H1 (cell line): ENCODE data around the gene KRTAP10-4. TPM values are rescaled to one million over a fixed set of nuclear protein-coding genes. Genes with fewer than 3 reads are reported as not detected.
A peak's percentile ranks its signal among the peaks of the same experiment; 100 is the strongest.

ENCODE experiments used
- CTCF ChIA-PET: fragments of 300-600 bp; sonication (Branson Sonifier 250); formaldehyde crosslinking; loops from one replicate; lab custom pipeline; 2021; ENCODE audit not compliant: partially characterized antibody; lab: Charles Lee
- POLR2A ChIA-PET: fragments of 300-600 bp; sonication (Branson Sonifier 250); formaldehyde crosslinking; loops from one replicate; lab custom pipeline; 2021; ENCODE audit warnings: inconsistent platforms; ENCODE audit not compliant: partially characterized antibody; lab: Charles Lee
- DNase-seq, 2 experiments: peaks; one replicate each; pipeline versions ENCODE4 v3.0.0 to v3.0.0-alpha.2; 2010 to 2022; ENCODE audit warnings: low spot score in 2 of 2, low read depth in 1 of 2, mixed read lengths in 1 of 2
- FAIRE-seq: peaks from 2 replicates; lab custom pipeline; 2011; peaks lifted over from hg19 to GRCh38; lab: Jason Lieb, UNC
- H2AFZ ChIP-seq: 2 replicates; pipeline ENCODE4 v1.8.1; 2012; ENCODE audit warnings: low read length, inconsistent platforms
- H2AK5ac ChIP-seq: 2 replicates; pipeline ENCODE4 v1.6.1; 2013; ENCODE audit warnings: low read depth, low read length
- H2BK120ac ChIP-seq: replicated peaks from 2 replicates; pipeline ENCODE3; 2013; ENCODE audit warnings: low read depth, low read length, inconsistent platforms
- H2BK12ac ChIP-seq: 2 replicates; pipeline ENCODE4 v1.6.1; 2013; ENCODE audit warnings: low read depth, low read length
- H2BK15ac ChIP-seq: 2 replicates; pipeline ENCODE4 v1.6.1; 2013; ENCODE audit warnings: low read length
- H2BK20ac ChIP-seq: 2 replicates; pipeline ENCODE4 v1.6.1; 2013; ENCODE audit warnings: low read length
- H2BK5ac ChIP-seq: 2 replicates; pipeline ENCODE4 v1.6.1; 2013; ENCODE audit warnings: low read depth, low read length
- H3K14ac ChIP-seq: 2 replicates; pipeline ENCODE4 v1.6.1; 2013; ENCODE audit warnings: inconsistent platforms; ENCODE audit not compliant: insufficient read length
- H3K18ac ChIP-seq: 2 replicates; pipeline ENCODE4 v1.6.1; 2013; ENCODE audit warnings: low read length; ENCODE audit errors: extremely low read depth
- H3K23ac ChIP-seq: 2 replicates; pipeline ENCODE4 v1.6.1; 2013; ENCODE audit warnings: inconsistent platforms; ENCODE audit not compliant: insufficient read length
- H3K23me2 ChIP-seq: 2 replicates; pipeline ENCODE4 v1.6.1; 2013; ENCODE audit warnings: low read depth, low read length
- H3K27ac ChIP-seq: 2 replicates; pipeline ENCODE4 v1.6.1; 2011; ENCODE audit warnings: low read depth, low read length, inconsistent platforms
- H3K27me3 ChIP-seq, 4 experiments: replicated peaks in 1 of 4; 1 replicate in 1 of 4; 2 replicates in 3 of 4; pipeline versions ENCODE4 v1.6.1 to v1.8.1; 2011 to 2013; ENCODE audit warnings: low read length in 3 of 4, mild to moderate bottlenecking in 3 of 4, inconsistent platforms in 2 of 4, mixed read lengths in 2 of 4, moderate library complexity in 1 of 4; ENCODE audit not compliant: control insufficient read depth in 3 of 4, insufficient read depth in 3 of 4; ENCODE audit errors: extremely low read depth in 1 of 4
- H3K36me3 ChIP-seq, 4 experiments: 2 replicates each; pipeline versions ENCODE4 v1.6.1 to v1.8.1; 2011 to 2013; ENCODE audit warnings: mild to moderate bottlenecking in 4 of 4, low read length in 3 of 4, moderate library complexity in 2 of 4, control low read depth in 1 of 4, inconsistent platforms in 1 of 4; ENCODE audit not compliant: insufficient read depth in 4 of 4, control insufficient read depth in 2 of 4
- H3K4ac ChIP-seq: replicated peaks from 2 replicates; pipeline ENCODE3; 2013; ENCODE audit warnings: low read length, low read depth, mixed read lengths, inconsistent platforms; ENCODE audit not compliant: insufficient read length
- H3K4me1 ChIP-seq, 4 experiments: replicated peaks in 1 of 4; 1 replicate in 1 of 4; 2 replicates in 3 of 4; pipeline versions ENCODE4 v1.6.1 to v1.8.1; 2011 to 2013; ENCODE audit warnings: low read length in 3 of 4, inconsistent platforms in 2 of 4, mixed read lengths in 1 of 4; ENCODE audit not compliant: insufficient read depth in 4 of 4, control insufficient read depth in 3 of 4
- H3K4me2 ChIP-seq, 2 experiments: 2 replicates each; pipeline versions ENCODE4 v1.6.1 to v1.8.1; 2011 to 2013; ENCODE audit warnings: low read depth in 2 of 2, low read length in 2 of 2, control low read depth in 1 of 2, inconsistent platforms in 1 of 2, mild to moderate bottlenecking in 1 of 2; ENCODE audit not compliant: insufficient read depth in 1 of 2
- H3K4me3 ChIP-seq, 4 experiments: fragments of 200-600, 300-600 bp in 1 of 4; sonication (generic), shearing (Covaris generic), sonication (Bioruptor Twin) in 1 of 4; 2 replicates each; pipeline versions ENCODE4 v1.5.1 to v1.8.1; 2011 to 2016; ENCODE audit warnings: low read length in 4 of 4, low read depth in 3 of 4, control low read depth in 2 of 4, inconsistent platforms in 2 of 4, mild to moderate bottlenecking in 2 of 4, mixed read lengths in 1 of 4, moderate library complexity in 1 of 4; ENCODE audit not compliant: insufficient read depth in 2 of 4; ENCODE audit errors: extremely low read depth in 1 of 4
- H3K56ac ChIP-seq: replicated peaks from 2 replicates; pipeline ENCODE3; 2013; ENCODE audit warnings: low read depth, mild to moderate bottlenecking, mixed read lengths, low read length, inconsistent platforms; ENCODE audit not compliant: insufficient read length
- H3K79me1 ChIP-seq: 2 replicates; pipeline ENCODE4 v1.6.1; 2013; ENCODE audit warnings: low read depth, low read length, control low read depth
- H3K79me2 ChIP-seq, 2 experiments: 2 replicates each; pipeline versions ENCODE4 v1.6.1 to v1.8.1; 2012 to 2013; ENCODE audit warnings: low read length in 2 of 2, mild to moderate bottlenecking in 2 of 2, inconsistent platforms in 1 of 2; ENCODE audit not compliant: insufficient read depth in 2 of 2, control insufficient read depth in 1 of 2
- H3K9ac ChIP-seq, 4 experiments: replicated peaks in 1 of 4; 1 replicate in 1 of 4; 2 replicates in 3 of 4; pipeline versions ENCODE4 v1.6.1 to v1.8.1; 2011 to 2013; ENCODE audit warnings: low read depth in 3 of 4, low read length in 3 of 4, control low read depth in 2 of 4, mild to moderate bottlenecking in 2 of 4, moderate library complexity in 2 of 4, inconsistent platforms in 1 of 4; ENCODE audit errors: extremely low read depth in 1 of 4
- H3K9me3 ChIP-seq, 2 experiments: 2 replicates each; pipeline versions ENCODE4 v1.6.1 to v1.8.1; 2012 to 2013; ENCODE audit warnings: mild to moderate bottlenecking in 2 of 2, moderate library complexity in 2 of 2, control low read depth in 1 of 2, inconsistent platforms in 1 of 2, low read depth in 1 of 2, low read length in 1 of 2, mixed read lengths in 1 of 2; ENCODE audit not compliant: insufficient read depth in 2 of 2
- H4K20me1 ChIP-seq, 2 experiments: replicated peaks in 1 of 2; 2 replicates each; pipeline versions ENCODE3 to v1.8.1; 2011 to 2013; ENCODE audit warnings: inconsistent platforms in 2 of 2, low read length in 2 of 2, mild to moderate bottlenecking in 1 of 2; ENCODE audit not compliant: insufficient read depth in 2 of 2, control insufficient read depth in 1 of 2
- H4K5ac ChIP-seq: 2 replicates; pipeline ENCODE4 v1.6.1; 2013; ENCODE audit warnings: low read length, low read depth, mixed read lengths, inconsistent platforms; ENCODE audit not compliant: insufficient read length
- H4K8ac ChIP-seq: 2 replicates; pipeline ENCODE4 v1.8.0; 2013; ENCODE audit warnings: mild to moderate bottlenecking, moderate library complexity, low read length, inconsistent platforms; ENCODE audit not compliant: insufficient read depth; ENCODE audit errors: extremely low read depth
- H4K91ac ChIP-seq: replicated peaks from 2 replicates; pipeline ENCODE3; 2013; ENCODE audit warnings: low read length, mixed read lengths, inconsistent platforms; ENCODE audit not compliant: insufficient read length
- CBX8 ChIP-seq: fragments of 300-800, 300-1000 bp; sonication (generic); IDR thresholded peaks from 2 replicates; pipeline ENCODE4 v1.7.1; 2016; ENCODE audit warnings: low read depth, low read length, borderline replicate concordance
- CHD2 ChIP-seq: IDR thresholded peaks from 2 replicates; pipeline ENCODE4 v1.6.1; 2012; ENCODE audit warnings: low read length, improper control_type of control experiment
- EZH2 ChIP-seq: fragments of 200-600 bp; sonication (generic); IDR thresholded peaks from 2 replicates; pipeline ENCODE4 v1.7.1; 2012; ENCODE audit warnings: low read depth, mild to moderate bottlenecking, moderate library complexity, low read length, inconsistent platforms; ENCODE audit not compliant: severe bottlenecking
- FOSL1 ChIP-seq: IDR thresholded peaks from 2 replicates; pipeline ENCODE4 v1.6.1; 2011; ENCODE audit warnings: mild to moderate bottlenecking, low read depth, low read length, moderate library complexity; ENCODE audit not compliant: insufficient read depth
- GTF2F1 ChIP-seq: IDR thresholded peaks from 2 replicates; pipeline ENCODE4 v1.6.1; 2012; ENCODE audit warnings: low read depth, low read length, improper control_type of control experiment, borderline replicate concordance
- JUN ChIP-seq: IDR thresholded peaks from 2 replicates; pipeline ENCODE4 v1.6.1; 2011; ENCODE audit warnings: low read depth, mild to moderate bottlenecking, improper control_type of control experiment, low read length
- MAFK ChIP-seq: IDR thresholded peaks from 2 replicates; pipeline ENCODE4 v1.6.1; 2012; ENCODE audit warnings: low read depth, mild to moderate bottlenecking, improper control_type of control experiment, low read length
- NRF1 ChIP-seq: IDR thresholded peaks from 2 replicates; pipeline ENCODE4 v1.6.1; 2011; ENCODE audit warnings: mild to moderate bottlenecking, low read depth, low read length, improper control_type of control experiment
- RNF2 ChIP-seq: fragments of 200-900, 300-1000 bp; sonication (generic); IDR thresholded peaks from 2 replicates; pipeline ENCODE4 v1.7.1; 2016; ENCODE audit warnings: borderline replicate concordance, low read depth, mild to moderate bottlenecking, antibody characterized with exemption, low read length; ENCODE audit not compliant: poor library complexity, severe bottlenecking; ENCODE audit errors: missing control alignments
- SIRT6 ChIP-seq: IDR thresholded peaks from one replicate; pipeline ENCODE4 v1.7.1; 2012; ENCODE audit warnings: low read length, inconsistent platforms
- TEAD4 ChIP-seq: IDR thresholded peaks from 2 replicates; pipeline ENCODE4 v1.6.1; 2012; ENCODE audit warnings: low read depth, low read length, inconsistent platforms, mixed read lengths
- YY1 ChIP-seq: IDR thresholded peaks from 2 replicates; pipeline ENCODE4 v1.6.1; 2011; ENCODE audit warnings: low read depth, mild to moderate bottlenecking, low read length
- ZNF274 ChIP-seq: IDR thresholded peaks from 2 replicates; pipeline ENCODE4 v1.7.0; 2012; ENCODE audit warnings: low read length, borderline replicate concordance; ENCODE audit errors: extremely low read depth
- WGBS, 2 experiments: shearing (Covaris generic) in 1 of 2; methylation state at CpG; one replicate each; pipeline versions ENCODE4 v1.1.6 to v1.1.7; 2013 to 2015; ENCODE audit warnings: low lambda C conversion rate in 2 of 2, mixed read lengths in 2 of 2, inconsistent platforms in 1 of 2, low coverage in 1 of 2, missing lambda C conversion rate in 1 of 2; ENCODE audit not compliant: insufficient replicate concordance in 2 of 2, insufficient coverage in 1 of 2, insufficient read length in 1 of 2; ENCODE audit errors: extremely low coverage in 1 of 2, missing lambda C conversion rate in 1 of 2; 5-methylcytosine and 5-hydroxymethylcytosine counted together
- polyA plus RNA-seq, 7 experiments: library from polyadenylated mRNA; depleted of rRNA in 3 of 7; stranded (reverse) in 5 of 7; unstranded in 2 of 7; fragments of >200 nt in 5 of 7; fragments of 200-250 nt in 2 of 7; gene quantifications; 1 replicate in 5 of 7; 2 replicates in 1 of 7; 4 replicates in 1 of 7; pipeline versions ENCODE4 v1.2.1 to v1.2.3, GENCODE V29; 2011 to 2013; ENCODE audit warnings: missing spikeins in 2 of 7, mixed read lengths in 2 of 7
- total RNA-seq: library from RNA; stranded (reverse); fragmentation: NEBNext Ultra II Directional; extraction: Animal tissue kit (Norgen Biotek cat#: 25700); gene quantifications from 2 replicates; pipeline ENCODE4 v1.2.1, GENCODE V29; 2021

Gene KRTAP10-4
- total and polyA plus RNA-seq, 2 of the 8 experiments (the other 6 are each of a cell fraction or from before 2014, with no cell fraction given) = not detected

DNA sequence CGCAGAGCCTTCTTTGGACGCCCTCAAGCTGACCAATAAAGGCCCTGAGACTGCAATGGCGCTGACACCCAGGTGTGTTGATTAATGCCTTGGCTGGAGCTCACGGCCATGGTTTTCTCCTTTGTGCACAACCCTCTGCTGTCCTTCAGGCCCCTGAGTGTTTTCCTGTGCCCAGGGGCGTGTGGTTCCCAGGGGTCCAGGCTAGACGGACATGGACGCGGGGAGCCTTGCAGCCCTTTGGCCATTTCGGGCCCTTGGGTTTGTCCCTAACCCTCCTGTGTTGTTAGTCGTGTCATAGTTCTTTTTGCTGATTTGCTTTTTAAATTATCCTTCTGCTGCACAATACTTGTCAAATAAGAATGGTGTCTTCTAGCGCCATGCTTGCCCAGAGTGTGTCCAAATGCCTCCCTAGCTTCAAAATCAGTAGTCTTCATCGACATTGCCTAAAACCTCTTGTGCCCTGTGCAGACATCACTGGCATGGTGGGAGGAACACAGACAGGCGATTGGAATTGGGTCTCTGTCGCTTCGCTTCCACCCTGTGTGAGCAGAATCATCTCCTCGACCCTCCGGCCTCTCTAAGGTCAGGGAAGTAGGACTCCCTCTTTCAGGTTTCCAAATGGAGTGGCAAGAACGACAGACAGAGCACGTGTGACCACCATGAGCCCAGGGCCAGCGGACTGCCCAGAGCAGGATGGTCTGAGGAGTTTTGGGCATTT lies 1.9 kb downstream of the KRTAP10-4 start:
- H2BK120ac ChIP-seq = no peak overlapping the region
- FAIRE-seq (no peak), DNase-seq (no peak)
- WGBS, 2 experiments = 91% methylated on average over 20 of the region's 20 CpGs; no CpG with 5 or more reads in 1 of the 2 experiments
- no peak overlapping the region for H2BK12ac ChIP-seq
- H3K27ac ChIP-seq = no peak overlapping the region
- H3K4ac ChIP-seq = no peak overlapping the region
- H3K4me2 ChIP-seq = no peak overlapping the region
- no peak overlapping the region for H4K5ac ChIP-seq
- no peak overlapping the region for H3K18ac ChIP-seq
- H3K79me1 ChIP-seq = no peaks in the 10 kb centered on the region
- H4K20me1 ChIP-seq = no peaks in the 10 kb centered on the region
- H3K4me1 ChIP-seq = peaks cover 0 to 8% (median 0%) of the 10 kb centered on the region in 4 experiments; a peak in 1 of 7 replicates
- H3K9ac ChIP-seq = no peak overlapping the region
- ChIA-PET CTCF (interaction anchor here (0.8 to 1.4 kb wide), 6 partner anchors 8 to 231 kb away, joined by 3 to 6 read pairs (median 4); no protein-coding TSS in a partner anchor), POLR2A (interaction anchor here (0.6 to 0.9 kb wide), 2 partner anchors 15 to 448 kb away, joined by 3 read pairs; no protein-coding TSS in a partner anchor)
- H3K23ac ChIP-seq = no peak overlapping the region
- no peak overlapping the region for H4K8ac ChIP-seq
- H3K14ac ChIP-seq = no peak overlapping the region
- H2AK5ac ChIP-seq = no peak overlapping the region
- no peaks in the 10 kb centered on the region for H3K79me2 ChIP-seq
- no peaks in the 10 kb centered on the region for H3K36me3 ChIP-seq
- no peak overlapping the region for H4K91ac ChIP-seq
- H3K27me3 ChIP-seq = no peaks in the 10 kb centered on the region; a peak in 1 of 7 replicates
- peaks cover 13% of the 10 kb centered on the region in 2 experiments; a peak in 3 of 4 replicates for H3K9me3 ChIP-seq
- no peak overlapping the region for H2BK15ac ChIP-seq
- peak overlapping the region; percentile 48; the same call in 1 of the 2 replicates for H2BK20ac ChIP-seq
- H3K4me3 ChIP-seq = no peak overlapping the region
- no peaks in the 10 kb centered on the region; the same call in 1 of the 2 replicates for H3K23me2 ChIP-seq
- no peak overlapping the region for H3K56ac ChIP-seq
- H2BK5ac ChIP-seq = no peak overlapping the region
- H2AFZ ChIP-seq = no peak overlapping the region
- no peak for TF ChIP-seq SIRT6
- no peak for TF ChIP-seq MAFK
- no peak for TF ChIP-seq TEAD4
- TF ChIP-seq NRF1 = no peak
- TF ChIP-seq ZNF274 = no peak
- no peak for TF ChIP-seq YY1
- TF ChIP-seq FOSL1 = no peak
- no peak for TF ChIP-seq GTF2F1
- TF ChIP-seq CHD2 = no peak
- no peak for TF ChIP-seq RNF2
- TF ChIP-seq EZH2 = no peak
- TF ChIP-seq CBX8 = no peak
- no peak for TF ChIP-seq JUN
